AG09319 (cell line): ENCODE measurements around the gene LAMTOR4.

Experiments
- DNase-seq: peaks from one replicate; pipeline ENCODE4 v3.0.0-alpha.2; 2010; ENCODE audit warnings: low read depth; ENCODE audit errors: extremely low read depth
- CTCF ChIP-seq: IDR thresholded peaks from 2 replicates; pipeline ENCODE4 v1.5.1; 2011; ENCODE audit warnings: low read depth, mild to moderate bottlenecking, inconsistent platforms, low read length, moderate library complexity

Gene LAMTOR4

GRCh38 chr7:100147278-100147677 is 1.4 kb upstream of the LAMTOR4 start:
- TF ChIP-seq CTCF: no peak
- DNase-seq: no peak

- DNase-seq: no peak
- TF ChIP-seq CTCF: no peak
Measured at GRCh38 chr7:100148225-100148558, 526 bp upstream of the LAMTOR4 start.

- DNase-seq: no peak
Measured at GRCh38 chr7:100152404-100152803, 3.7 kb downstream of the LAMTOR4 start.

GRCh38 chr7:100152937-100153666 is 4.4 kb downstream of the LAMTOR4 start:
- no peak for TF ChIP-seq CTCF
- DNase-seq: no peak

More at GRCh38 chr7:100152404-100152803, 3.7 kb downstream of the LAMTOR4 start:
- no peak for TF ChIP-seq CTCF

GRCh38 chr7:100153708-100154535 is 5.2 kb downstream of the LAMTOR4 start:
- DNase-seq: no peak
- TF ChIP-seq CTCF: no peak

- no peak for DNase-seq
- TF ChIP-seq CTCF: no peak
Measured at GRCh38 chr7:100154651-100155491, 6.2 kb downstream of the LAMTOR4 start.
